Measurements from ENCODE around the gene AGAP2. TPM values are rescaled to one million over a fixed set of nuclear protein-coding genes. Genes with fewer than 3 reads are reported as not detected.

AGAP2 gene
- total RNA-seq, 4 donors from 2014 or later = 2.5 to 11.2 (median 3.6) TPM

DNA sequence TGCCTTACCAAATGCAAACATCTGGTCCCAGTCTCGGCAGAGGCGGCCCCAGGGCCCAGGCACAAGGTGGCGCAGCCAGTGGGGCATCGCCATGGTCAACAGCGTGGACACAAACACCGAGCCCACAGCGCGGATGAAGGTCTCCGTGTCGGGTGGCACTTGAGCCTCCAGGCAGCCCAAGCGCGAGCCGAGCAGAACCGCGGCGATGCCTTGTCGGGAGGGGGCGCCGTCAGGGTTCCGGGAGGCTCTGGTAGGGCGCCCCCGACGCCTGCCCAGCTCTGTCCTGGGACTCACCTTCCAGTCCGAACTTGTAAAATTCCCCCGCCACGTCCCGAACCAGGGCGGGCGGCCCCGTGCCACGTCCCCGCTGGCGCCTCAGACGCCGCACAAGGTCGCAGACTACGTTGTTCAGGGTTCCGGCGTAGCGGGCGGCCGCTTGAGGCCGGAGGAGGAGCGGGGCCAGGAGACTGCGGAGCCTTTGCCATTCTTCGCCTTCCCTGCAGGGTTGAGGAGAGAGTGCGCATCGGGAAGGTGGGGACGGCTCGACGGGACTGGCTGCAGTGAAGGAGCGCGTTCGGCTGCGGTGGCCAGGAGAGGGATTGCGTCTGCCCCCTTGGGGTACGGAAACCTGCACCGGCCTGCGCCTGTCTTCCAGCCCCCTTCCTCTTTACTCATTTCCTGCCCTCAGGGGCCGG is 26.6 kb upstream of the AGAP2 start:
- 4% methylated on average over 22 of the region's 60 CpGs for WGBS
- Histone ChIP-seq H3K27ac (replicated peaks in 1 of 4) (no peak overlapping the region), H3K4me1 (peaks cover 25 to 34% (median 29%) of the 10 kb centered on the region in 4 donors), H3K9me3 (no peaks in the 10 kb centered on the region), H3K36me3 (peaks cover 0 to 27% (median 19%) of the 10 kb centered on the region in 4 donors), H3K27me3 (peaks cover 0 to 60% (median 36%) of the 10 kb centered on the region in 4 donors), H3K4me3 (peak overlapping the region; percentile 41 to 60 (median 46))
- TF ChIP-seq, protein P1, sequence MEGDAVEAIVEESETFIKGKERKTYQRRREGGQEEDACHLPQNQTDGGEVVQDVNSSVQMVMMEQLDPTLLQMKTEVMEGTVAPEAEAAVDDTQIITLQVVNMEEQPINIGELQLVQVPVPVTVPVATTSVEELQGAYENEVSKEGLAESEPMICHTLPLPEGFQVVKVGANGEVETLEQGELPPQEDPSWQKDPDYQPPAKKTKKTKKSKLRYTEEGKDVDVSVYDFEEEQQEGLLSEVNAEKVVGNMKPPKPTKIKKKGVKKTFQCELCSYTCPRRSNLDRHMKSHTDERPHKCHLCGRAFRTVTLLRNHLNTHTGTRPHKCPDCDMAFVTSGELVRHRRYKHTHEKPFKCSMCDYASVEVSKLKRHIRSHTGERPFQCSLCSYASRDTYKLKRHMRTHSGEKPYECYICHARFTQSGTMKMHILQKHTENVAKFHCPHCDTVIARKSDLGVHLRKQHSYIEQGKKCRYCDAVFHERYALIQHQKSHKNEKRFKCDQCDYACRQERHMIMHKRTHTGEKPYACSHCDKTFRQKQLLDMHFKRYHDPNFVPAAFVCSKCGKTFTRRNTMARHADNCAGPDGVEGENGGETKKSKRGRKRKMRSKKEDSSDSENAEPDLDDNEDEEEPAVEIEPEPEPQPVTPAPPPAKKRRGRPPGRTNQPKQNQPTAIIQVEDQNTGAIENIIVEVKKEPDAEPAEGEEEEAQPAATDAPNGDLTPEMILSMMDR (IDR thresholded peaks at IDR 0.05) = peak in 1 of 3 experiments; percentile 4
- TF ChIP-seq EP300 (IDR thresholded peaks at IDR 0.05) = no peak
- TF ChIP-seq POLR2A (IDR thresholded peaks at IDR 0.05; ENCODE audit: low read depth) = no peak
- no peak for TF ChIP-seq POLR2AphosphoS5 (IDR thresholded peaks at IDR 0.05)
- intact Hi-C loops (cut with DNase I) = no loop called here
- DNase-seq (ENCODE audit: extremely low spot score) = no peak

DNA sequence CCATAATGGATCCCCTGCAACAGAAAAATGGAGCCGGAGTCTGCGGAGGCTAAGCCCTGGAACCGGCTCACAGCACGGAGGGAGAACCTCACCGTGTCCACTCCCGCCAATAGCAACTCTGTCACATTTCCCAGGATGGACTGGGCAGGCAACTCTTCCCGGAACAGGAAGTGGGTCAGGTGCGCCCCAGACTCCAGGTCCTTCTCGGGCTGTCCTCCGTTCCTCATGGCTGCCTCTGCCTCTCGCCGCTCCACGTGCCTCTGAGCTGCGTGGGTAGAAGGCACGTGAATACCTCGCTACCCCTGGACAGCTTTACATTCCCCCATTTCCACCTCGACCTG is 26.1 kb upstream of the AGAP2 start:
- intact Hi-C loops (cut with DNase I) = no loop called here
- no peak for TF ChIP-seq POLR2AphosphoS5 (IDR thresholded peaks at IDR 0.05)
- TF ChIP-seq, protein P1 (IDR thresholded peaks at IDR 0.05) = no peak
- TF ChIP-seq POLR2A (IDR thresholded peaks at IDR 0.05; ENCODE audit: low read depth) = no peak
- TF ChIP-seq EP300 (IDR thresholded peaks at IDR 0.05) = no peak
- H3K27me3 ChIP-seq = peaks cover 0 to 60% (median 36%) of the 10 kb centered on the region in 4 donors
- H3K36me3 ChIP-seq = peaks cover 0 to 22% (median 16%) of the 10 kb centered on the region in 4 donors
- H3K9me3 ChIP-seq = no peaks in the 10 kb centered on the region
- H3K4me3 ChIP-seq = peak overlapping the region; percentile 41 to 60 (median 46)
- DNase-seq (ENCODE audit: extremely low spot score) = no peak
- no peak overlapping the region for H3K27ac ChIP-seq (replicated peaks in 1 of 4)
- 37% methylated on average over 6 of the region's 17 CpGs for WGBS
- peaks cover 25 to 34% (median 29%) of the 10 kb centered on the region in 4 donors for H3K4me1 ChIP-seq

DNA sequence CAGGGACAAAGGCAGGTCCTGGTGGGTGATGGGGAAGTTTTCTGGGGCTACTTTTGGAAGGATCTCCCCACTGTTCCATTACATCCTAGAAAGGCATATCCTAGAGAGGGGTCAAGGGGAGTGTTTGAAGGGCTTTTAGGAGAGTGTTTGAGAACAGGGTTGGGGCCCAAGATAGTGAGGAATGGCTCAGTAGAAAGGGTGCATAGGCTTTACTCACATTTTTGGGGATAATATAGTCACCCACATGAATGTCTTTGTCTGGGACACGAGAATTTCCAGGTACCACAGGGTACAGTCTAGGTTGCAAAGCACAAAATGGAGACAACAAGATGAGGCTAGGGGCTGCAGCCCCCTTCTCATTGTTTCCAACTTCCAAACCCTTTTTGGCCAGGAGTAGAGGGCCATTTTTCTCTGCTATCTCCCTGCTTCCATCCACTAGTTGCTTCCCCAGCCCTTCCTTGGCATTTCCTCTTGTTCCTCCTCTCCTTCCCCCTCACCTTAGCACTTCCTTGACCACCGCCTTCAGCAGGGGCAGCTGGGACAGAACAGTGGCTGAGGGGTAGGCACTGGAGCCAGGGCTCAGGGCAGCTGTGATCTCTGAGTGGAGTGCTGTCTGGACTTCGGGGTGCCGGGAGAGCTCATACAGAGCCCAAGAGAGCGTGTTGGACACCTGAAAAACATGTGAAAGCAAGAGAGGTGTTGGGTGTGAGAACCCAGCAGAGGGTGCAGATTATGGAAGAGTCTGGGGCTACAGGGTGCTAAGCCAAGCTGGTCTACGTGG is 25.5 kb upstream of the AGAP2 start:
- DNase-seq (ENCODE audit: extremely low spot score) = no peak
- H3K27me3 ChIP-seq = peaks cover 0 to 60% (median 36%) of the 10 kb centered on the region in 4 donors
- no peaks in the 10 kb centered on the region for H3K9me3 ChIP-seq
- intact Hi-C loops (cut with DNase I) = no loop called here
- 78% methylated on average over 6 of the region's 6 CpGs for WGBS
- peaks cover 0 to 21% (median 11%) of the 10 kb centered on the region in 4 donors for H3K36me3 ChIP-seq
- no peak overlapping the region for H3K27ac ChIP-seq (replicated peaks in 1 of 4)
- peak overlapping the region in 2 of 4 donors; percentile 41 to 60 for H3K4me3 ChIP-seq
- TF ChIP-seq EP300 (IDR thresholded peaks at IDR 0.05) (no peak), POLR2A (IDR thresholded peaks at IDR 0.05; ENCODE audit: low read depth) (no peak), POLR2AphosphoS5 (IDR thresholded peaks at IDR 0.05) (no peak)
- TF ChIP-seq, protein P1 (IDR thresholded peaks at IDR 0.05) = no peak
- peaks cover 25 to 34% (median 29%) of the 10 kb centered on the region in 4 donors for H3K4me1 ChIP-seq

DNA sequence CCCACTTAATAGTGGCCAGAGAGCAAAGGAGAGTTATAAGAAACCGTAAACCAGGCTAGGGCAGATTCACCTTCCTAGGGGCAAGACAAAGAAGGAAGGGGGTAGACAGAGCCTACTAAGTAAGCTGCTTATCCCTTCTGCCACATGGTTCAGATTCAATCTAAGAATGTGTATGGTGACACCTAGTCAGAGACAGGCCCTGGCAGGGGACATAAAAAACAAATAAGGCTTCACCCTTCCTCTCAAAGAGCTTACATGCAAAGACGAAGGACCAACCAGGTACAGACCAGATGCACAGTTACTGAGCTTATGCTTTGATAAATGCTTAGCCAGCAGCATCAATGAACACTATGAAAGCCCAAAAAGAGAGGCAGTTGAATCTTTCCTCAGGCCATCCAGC is 23.9 kb upstream of the AGAP2 start:
- no peaks in the 10 kb centered on the region for H3K9me3 ChIP-seq
- peaks cover 0 to 60% (median 36%) of the 10 kb centered on the region in 4 donors for H3K27me3 ChIP-seq
- H3K4me1 ChIP-seq = peaks cover 25 to 34% (median 29%) of the 10 kb centered on the region in 4 donors
- no peak overlapping the region for H3K4me3 ChIP-seq
- peaks cover 0 to 27% (median 16%) of the 10 kb centered on the region in 4 donors for H3K36me3 ChIP-seq
- TF ChIP-seq POLR2AphosphoS5 (IDR thresholded peaks at IDR 0.05) (no peak), EP300 (IDR thresholded peaks at IDR 0.05) (no peak), POLR2A (IDR thresholded peaks at IDR 0.05; ENCODE audit: low read depth) (no peak)
- TF ChIP-seq, protein P1 (IDR thresholded peaks at IDR 0.05) = no peak
- DNase-seq (ENCODE audit: extremely low spot score) = no peak
- intact Hi-C loops (cut with DNase I) = no loop called here
- H3K27ac ChIP-seq (replicated peaks in 1 of 4) = no peak overlapping the region
- 88% methylated on average over 2 of the region's 2 CpGs for WGBS

Measured in esophagus muscularis mucosa (tissue), 4 donors.